NCI-H1092 treated with DMSO at 0.1 percent for 48 hours (cell line): ENCODE results near the gene CFAP210.

Experiments
- DNase-seq: peaks from one replicate; lab custom pipeline; 2025; lab: John Stamatoyannopoulos, UW

Gene CFAP210

DNA sequence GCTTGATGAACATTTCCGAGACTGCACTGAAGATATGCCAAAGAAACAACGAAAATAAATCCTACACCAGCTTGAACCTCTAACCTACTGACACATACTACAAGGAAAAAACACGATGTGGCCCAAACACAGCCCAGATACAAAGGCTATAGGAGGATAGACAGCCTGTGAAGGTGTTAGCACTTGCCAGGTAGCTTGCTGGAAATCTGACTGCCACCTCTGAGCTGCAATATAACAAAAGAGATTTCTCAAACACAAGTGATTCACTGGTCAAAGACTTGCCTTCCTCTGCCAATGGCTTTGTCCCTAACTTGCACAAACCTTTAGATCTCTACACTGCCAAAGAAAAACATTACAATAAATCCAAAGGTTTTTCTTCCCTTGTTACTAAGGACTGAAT is 21.1 kb downstream of the CFAP210 start:
- DNase-seq: no peak

DNA sequence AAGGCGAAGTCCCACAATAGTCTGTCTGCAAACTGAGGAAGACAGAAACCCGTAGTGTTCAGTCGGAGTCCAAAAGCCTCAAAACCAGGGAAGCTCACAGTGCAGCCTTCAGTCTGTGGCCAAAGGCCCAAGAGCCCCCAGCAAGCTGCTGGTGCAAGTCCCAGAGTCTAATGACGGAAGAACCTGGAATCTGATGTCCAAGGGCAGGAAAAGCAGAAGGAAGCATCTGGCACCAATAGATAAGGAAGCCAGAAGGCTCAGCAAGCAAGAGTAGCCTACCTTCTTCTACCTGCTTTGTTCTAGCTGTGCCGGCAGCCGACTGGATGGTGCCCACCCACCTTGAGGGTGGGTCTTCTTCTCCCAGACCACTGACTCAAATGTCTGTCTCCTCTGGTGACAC is 21.8 kb downstream of the CFAP210 start:
- DNase-seq: no peak

DNA sequence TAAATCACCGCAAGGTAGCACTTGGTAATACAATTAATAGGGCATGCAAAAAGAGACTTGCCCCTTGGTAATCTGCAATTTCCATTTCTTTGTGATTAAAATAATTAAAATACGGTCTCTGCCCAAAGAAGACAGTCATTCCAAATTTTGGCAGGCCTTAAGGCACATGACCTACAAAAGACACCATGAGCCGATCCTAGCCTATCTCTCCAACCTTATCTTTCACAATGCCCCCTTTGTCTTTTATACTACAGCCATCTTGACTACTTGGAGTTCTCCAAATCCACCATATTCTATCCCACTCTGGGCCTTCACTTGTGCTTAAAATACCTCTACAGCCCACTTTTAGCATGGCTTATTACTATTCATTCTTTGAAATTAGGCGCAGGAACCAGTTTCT is 23.3 kb downstream of the CFAP210 start:
- no peak for DNase-seq

DNA sequence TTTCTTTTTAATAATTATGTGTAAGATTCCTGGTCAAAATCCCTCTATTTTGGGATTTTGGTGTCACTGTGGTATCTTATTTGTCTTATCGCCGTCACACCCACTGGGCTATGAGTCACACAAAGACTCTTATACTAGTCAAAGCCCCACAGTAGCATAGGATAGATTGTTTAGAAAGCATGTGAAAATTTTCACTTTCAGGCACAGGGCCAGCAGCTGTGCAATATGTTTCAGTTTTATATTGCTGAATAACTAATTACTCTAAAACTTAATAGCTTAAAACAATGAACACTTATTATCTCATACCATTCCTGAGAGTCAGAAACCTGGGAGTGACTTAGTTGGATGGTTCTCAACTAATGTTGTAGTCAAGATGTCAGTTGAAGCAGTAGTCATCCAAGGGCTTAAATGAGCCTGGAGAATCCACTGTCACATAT is 24.0 kb downstream of the CFAP210 start:
- no peak for DNase-seq

DNA sequence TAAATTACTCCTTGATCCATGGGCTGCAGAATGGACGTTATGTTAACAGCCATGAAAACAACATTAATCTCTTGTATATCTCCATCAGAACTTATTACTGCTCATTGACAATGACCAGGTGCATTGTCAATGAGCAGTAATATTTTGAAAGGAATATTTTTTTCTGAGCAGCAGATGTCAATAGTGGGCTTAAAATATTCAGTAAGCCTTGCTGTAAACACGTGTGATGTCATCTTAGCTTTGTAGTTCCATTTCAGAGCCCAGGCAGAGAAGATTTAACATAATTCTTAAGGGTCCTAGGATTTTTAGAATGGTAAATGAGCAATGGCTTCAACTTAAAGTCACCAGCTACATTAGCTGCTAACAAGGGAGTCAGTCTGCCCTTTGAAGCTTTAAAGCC is 26.6 kb downstream of the CFAP210 start:
- DNase-seq: no peak

DNA sequence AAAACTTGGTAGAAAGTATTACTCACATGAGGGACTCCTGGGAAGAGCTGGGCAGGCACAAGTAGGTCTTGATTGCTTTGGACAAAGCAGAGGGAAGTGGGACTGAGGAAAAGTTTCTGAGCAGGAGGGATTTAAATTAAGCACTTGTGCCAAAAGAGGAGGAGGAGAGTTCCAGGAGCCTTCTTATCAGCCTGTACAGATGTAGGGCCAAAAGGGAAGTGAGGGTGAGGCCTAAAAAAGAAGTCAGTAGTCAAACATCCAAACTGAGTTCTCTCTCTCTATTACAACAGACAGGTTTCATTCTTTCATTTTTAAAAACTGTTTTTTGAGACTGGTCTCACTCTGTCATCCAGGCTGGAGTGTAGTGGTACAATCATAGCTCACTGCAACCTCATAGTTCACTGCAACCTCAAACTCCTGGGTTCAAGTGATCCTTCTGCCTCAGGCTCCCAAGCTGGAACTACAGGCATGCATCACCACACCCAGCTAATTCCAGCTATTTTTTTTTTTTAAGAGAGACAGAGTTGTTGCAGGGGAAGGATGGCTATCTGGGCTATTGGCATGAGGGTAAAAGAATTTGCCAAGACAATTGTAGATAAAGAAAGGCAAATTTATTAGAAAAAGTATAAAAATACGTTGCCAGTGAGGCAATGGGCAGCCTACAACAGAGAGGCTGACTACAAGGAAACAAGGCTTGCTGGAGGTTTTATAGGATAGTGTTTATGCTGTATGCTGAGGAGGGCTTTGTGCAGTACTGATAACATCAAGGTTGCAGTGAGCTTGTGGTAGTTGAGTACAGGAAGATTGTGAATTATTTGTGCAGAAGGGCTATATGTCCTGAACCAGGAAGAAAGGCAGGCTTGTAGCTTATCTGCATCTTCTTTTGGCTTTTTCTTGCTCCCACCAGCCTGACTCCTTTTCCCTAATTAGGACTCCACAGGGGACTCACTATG is 29.0 kb downstream of the CFAP210 start:
- DNase-seq: no peak

DNA sequence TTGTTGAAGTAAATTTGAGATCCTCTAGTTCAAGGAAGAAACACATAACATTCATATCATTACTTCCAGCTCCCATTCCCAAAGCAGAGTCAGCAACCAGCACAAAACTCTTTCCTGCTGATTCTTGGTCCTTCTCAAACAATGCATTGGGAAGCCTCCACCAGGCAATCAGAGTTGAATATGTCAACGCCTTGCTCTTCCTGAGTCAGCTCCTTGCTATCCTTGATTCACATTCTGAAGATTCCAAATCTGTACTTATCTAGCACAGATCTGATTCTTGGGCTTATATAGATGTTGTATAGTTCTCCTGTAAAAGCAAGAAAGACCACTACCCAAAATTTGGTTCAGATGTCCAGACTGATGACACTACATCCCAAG is 29.6 kb downstream of the CFAP210 start:
- no peak for DNase-seq

DNA sequence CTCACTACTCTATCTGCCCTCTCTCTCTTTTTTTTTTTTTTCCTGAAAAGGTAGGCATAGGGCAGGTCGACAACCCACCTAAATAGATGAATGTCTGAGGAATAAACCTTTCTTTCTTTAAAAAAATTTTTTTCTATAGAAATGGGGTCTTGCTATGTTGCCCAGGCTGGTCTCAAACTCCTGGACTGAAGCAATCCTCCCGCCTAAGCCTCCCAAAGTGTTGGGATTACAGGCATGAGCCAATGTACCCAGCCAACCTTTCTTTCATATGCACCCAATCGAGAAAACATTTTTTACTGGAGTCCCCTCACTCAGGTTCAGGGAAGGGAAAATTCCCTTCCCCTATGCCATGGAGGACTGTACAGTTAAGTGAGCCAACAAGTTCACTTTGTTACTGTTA is 31.0 kb downstream of the CFAP210 start:
- DNase-seq: no peak

DNA sequence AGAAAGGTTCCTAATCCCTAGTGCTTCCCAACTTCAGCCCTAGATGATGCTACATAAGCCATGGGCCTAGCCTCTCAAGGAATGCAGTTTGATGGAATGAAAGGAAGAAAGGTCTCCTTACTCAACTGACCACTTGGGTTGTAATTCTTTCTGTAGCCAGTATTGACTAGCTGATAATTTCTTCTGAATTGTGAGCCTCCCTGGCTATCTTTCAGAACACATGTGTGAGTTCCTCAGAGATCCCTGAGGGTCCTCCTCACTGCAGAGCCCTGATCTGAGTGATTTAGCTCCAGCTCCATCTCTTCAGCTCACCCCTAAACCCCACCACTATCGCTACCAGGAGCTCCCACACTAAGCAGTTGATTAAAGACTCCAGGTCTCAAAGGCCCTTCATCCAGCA is 31.5 kb downstream of the CFAP210 start:
- no peak for DNase-seq

DNA sequence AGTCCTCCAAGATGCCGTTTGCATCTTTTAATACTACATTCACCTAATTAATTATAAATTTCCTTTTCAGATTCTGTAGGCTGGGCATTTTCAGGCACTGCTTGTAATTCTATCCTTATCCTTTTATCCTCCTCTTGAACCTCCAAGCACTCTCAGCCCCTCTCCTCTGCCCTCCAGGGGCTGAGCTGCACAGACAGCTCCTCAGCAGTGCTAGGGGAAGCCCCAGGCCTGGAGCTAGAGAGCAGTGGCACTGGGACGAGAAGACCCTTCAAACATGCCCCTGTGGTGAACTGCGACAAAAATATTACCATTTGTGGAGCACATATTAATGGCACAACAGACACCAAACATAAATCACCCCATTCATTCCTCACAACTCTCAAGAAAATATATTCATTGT is 32.9 kb downstream of the CFAP210 start:
- no peak for DNase-seq

DNA sequence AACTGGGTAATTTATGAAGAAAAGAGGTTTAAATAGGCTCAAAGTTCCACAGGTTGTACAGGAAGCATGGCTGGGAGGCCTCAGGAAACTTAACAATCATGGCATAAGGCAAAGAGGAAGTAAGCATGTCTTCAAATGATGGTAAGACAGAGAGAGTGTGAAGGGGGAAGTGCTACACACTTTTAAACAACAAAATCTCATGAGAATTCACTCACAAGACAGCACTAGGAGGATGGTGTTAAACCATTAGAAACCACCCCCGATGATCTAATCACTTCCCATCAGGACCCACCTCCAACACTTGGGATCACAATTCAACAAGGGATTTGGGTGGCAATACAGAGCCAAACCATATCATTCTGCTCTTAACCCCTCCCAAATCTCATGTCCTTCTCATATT is 34.9 kb downstream of the CFAP210 start:
- no peak for DNase-seq

DNA sequence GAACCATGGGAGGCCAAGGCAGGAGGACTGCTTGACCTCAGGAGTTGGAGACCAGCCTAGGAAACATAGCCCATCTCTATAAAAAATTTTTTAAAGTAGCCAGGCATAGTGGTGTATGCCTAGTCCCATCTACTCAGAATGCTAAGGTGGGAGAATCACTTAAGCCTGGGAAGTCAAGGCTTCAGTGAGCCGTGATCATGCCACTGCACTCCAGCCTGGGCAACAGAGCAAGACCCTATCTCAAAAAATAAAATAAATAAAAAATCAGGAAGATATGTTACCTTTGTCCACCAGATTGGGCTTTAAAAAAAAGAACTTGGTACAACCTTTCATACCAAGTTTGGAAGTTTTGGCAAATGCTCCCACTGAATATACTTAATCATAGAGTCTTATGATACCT is 35.3 kb downstream of the CFAP210 start:
- no peak for DNase-seq

DNA sequence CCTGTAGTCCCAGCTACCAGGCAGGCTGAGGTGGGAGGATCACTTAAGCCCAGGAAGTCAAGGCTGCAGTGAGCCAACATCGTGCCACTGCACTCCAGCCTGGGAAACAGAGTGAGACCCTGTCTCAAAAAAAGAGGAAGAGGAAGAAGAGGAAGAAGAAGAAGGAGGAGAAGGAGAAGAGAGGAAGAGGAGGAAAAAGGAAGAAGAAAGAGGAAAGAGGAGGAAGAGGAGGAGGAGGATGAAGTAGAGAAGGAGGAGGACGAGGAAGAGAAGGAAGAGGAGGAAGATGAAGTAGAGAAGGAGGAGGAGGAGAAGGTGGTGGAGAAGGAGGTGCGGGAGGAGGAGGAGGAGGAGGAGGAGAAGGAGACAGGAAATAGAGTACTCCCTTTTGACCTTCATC is 38.0 kb downstream of the CFAP210 start:
- no peak for DNase-seq

DNA sequence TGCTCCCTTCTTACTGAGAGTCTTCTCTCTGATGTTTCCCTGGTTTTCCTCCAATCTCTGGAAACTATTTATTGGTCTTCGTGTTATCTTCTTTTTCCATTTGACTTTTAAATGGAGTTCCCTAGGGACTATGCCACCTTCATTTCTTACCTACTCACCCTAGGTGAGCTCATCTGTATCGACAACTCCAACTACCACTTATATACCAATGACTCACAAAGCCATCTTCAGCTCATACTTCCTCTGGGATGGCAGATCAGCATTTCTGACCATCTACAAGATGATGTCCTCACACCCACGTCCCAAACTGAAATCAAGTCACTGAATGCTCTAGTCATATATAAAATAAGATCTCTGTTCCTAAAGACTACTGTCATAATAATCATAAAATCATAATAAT is 40.6 kb downstream of the CFAP210 start:
- DNase-seq: no peak

DNA sequence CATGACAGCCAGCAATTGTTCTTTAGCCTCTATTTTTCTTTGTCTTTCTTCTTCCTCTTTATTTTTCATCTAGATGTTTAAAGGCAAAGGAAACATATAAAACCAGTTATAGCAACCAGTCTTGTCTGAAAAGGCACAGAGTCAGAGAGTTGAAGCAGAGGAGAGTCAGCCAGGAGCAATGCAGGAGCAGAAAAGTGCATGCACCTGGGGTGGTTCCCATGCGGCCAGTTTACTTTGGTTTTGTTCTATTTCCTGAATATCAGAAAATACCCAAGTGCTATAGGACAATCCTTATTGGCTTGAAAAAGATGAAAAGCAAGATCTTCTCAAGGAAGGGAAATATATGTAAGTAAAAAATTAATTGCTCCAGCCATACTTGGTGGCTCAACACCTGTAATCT is 44.9 kb downstream of the CFAP210 start:
- DNase-seq: no peak

DNA sequence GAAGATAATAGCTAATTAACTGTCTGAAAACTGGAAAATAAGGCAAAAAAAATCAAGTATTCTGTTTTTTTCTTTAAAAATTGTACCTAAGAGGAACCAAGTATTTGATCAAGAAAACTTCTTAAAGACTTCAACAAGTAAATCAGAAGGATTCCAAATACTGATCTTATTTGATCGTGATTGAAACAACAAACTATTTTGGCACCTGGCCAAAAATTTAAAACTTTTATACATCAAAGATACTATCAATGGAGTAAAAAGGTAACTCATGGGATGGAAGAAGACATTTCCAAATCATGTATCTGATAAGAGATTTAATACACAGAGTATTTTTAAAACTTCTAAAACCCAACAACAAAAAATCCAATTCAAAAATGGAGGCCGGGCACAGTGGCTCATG is 46.7 kb downstream of the CFAP210 start:
- no peak for DNase-seq

DNA sequence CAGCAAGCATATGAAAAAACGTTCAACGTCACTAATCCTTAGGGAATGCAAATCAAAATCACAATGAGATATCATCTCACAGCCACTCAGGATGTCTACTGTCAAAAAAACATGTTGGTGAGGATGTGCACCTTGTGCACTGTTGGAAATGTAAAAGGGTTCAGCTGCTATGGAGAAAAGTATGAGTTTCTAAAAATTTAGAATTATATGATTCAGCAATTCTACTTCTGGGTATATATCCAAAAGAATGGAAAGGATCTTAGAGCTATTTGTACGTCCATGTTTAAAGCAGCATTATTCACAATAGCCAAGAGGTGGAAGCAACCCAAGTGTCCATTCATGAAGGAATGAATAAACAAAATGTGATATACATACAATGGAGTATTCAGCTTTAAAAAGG is 50.0 kb downstream of the CFAP210 start:
- DNase-seq: no peak

DNA sequence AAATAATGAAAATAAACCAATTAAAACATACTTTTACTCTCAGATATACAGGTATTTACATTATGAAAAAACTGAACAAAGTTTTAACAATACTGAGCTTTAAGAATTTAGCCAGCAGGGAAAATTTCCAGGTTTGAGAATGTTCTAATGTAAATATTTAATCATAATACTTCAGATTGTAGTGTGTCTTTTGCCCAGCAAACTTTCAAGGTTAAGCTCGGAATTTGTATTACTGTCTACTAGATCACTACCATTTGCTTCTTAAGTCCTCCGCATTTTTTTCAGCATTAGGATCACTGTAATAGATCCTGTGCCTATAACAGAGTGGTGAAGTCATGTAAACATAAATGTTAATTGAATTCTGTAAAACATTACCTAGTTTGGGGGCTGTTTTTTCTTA is 52.7 kb downstream of the CFAP210 start:
- no peak for DNase-seq

DNA sequence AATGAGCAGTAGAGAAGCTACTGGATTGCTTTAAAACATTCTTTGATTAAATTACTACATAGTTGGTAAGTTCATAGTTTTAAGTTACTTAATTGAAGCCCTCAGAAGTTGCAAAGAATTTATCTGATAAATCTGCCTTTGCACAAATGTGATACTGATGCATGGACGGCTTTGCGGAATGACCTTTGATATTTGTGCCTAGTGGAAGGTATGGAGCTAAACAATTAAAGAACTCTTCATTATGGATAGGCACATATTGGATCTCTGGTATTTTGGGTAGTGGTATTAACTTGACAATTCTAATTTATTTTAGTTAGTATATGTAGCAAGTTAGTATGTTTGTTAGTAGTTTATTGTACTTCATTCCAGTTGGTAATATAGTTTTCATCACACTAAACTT is 54.1 kb downstream of the CFAP210 start:
- no peak for DNase-seq

DNA sequence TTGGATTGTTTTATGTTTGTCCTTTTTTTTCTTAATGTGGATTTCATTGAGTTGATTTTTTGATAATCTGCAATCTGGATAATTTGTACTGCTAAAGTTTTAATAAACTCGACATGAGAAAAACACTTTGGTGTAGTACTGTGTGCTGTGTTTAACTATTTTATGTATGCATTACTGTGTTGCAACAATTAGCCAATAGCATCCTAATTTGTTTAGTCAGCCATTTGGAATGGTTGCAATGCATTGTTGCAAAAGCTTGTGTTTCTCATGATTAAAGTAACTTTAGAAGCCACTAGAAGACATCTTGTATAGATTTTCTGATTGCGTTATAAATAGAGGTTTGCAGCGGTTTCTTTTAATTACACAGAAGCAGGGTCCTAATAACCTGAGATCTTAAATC is 56.6 kb downstream of the CFAP210 start:
- no peak for DNase-seq

DNA sequence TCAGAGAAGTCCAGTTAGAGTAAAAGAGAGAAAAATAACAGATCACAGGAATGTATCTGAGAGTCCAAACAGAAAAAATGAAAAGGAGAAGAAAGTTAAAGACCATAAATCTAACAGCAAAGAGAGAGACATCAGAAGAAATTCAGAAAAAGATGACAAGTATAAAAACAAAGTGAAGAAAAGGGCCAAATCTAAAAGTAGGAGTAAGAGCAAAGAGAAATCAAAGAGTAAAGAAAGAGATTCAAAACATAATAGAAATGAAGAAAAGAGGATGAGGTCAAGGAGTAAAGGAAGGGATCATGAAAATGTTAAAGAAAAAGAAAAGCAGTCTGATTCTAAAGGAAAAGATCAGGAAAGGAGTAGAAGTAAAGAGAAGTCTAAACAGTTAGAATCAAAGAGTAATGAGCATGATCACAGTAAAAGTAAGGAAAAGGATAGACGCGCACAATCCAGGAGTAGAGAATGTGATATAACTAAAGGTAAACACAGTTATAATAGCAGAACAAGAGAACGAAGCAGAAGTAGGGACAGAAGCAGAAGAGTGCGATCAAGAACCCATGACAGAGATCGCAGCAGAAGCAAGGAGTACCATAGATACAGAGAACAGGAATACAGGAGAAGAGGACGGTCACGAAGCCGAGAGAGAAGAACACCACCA is 57.6 kb downstream of the CFAP210 start:
- DNase-seq: no peak

DNA sequence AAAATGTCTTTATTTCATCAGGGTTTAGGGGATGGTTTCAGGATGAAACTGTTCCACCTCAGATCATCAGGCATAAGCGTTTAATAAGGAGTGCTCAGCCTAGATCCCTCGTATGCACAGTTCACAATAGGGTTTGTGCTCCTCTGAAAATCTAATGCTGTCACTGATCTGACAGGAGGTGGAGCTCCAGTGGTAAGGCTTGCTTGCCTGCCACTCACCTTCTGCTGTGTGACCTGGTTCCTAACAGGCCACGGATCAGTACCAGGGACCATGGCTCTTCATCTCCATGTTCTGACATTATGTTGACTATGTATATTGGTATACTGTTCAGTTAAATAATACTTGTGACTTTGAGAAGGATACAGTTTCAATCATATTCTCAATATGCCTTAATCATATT is 68.4 kb downstream of the CFAP210 start:
- DNase-seq: no peak

DNA sequence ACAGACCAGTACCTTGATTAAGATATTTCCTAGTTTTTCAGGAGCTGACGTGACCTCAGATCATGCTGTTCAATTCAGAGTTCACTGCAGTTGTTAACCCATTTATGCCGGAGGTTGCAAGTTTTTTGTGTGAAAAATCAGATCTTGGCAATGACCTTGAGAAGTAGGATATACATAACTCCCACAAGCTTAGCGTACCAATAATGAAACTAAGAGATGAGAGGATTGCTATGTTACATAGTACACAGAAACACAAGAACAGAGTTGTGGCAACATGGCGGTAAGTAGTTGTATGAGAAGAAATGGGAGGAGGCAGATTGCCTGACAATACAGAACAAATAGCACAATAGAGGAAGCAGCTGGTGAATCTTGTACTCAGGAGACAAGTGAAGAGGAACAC is 71.0 kb downstream of the CFAP210 start:
- DNase-seq: no peak

DNA sequence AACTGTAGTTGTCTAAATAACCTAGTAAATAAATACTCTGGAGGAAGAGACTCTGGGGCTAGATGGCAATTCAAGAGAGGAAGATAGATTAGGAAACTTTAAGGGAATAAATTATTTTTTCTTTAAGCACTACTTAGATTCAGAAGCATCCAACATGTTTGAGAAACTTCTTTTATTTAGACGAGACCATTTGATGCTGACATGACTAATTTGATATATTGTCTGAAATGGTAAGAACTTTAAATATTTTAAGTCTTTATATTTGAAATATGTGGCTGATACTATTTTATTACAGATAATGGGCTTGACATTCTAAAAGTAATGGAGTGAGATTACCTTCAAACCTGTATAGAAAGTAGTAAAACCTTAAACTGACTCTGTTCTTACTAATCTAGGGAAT is 73.7 kb downstream of the CFAP210 start:
- DNase-seq: no peak
